ENCODE results near the gene PPP1R15B. TPM values are rescaled to one million over a fixed set of nuclear protein-coding genes. Genes with fewer than 3 reads are reported as not detected.
A peak's percentile ranks its signal among the peaks of the same experiment; 100 is the strongest.

The PPP1R15B gene
- total RNA-seq, 1 experiment from 2014 or later, result 45.9 TPM

GRCh38 chr1:204450461-204451257 is 39.0 kb upstream of the PPP1R15B start:
- no peak for TF ChIP-seq CTCF (conservative IDR thresholded peaks at IDR 0.05)
- H3K27ac Mint-ChIP-seq, result peak overlapping the region in 2 of 3 experiments; percentile 81 to 97; a peak in 4 of 7 replicates
- H2BK120ac ChIP-seq (ENCODE audit: low read depth, low read length, poor library complexity, severe bottlenecking), result no peak overlapping the region
- no peak overlapping the region; the same call in 1 of the 2 replicates for H3K14ac ChIP-seq (ENCODE audit: insufficient read depth, low read length)
- no peaks in the 10 kb centered on the region for H3K27me3 ChIP-seq (ENCODE audit: insufficient read depth, low read length)
- H2BK12ac ChIP-seq (ENCODE audit: insufficient read length, low read depth, low read length), result no peak overlapping the region
- no peak overlapping the region for H3K56ac ChIP-seq (ENCODE audit: insufficient read length, low read depth, low read length)
- H2BK5ac ChIP-seq (ENCODE audit: insufficient read length, low read length), result no peak overlapping the region
- no peaks in the 10 kb centered on the region for H3K23me2 ChIP-seq (ENCODE audit: insufficient read length, low read depth, low read length, poor library complexity, severe bottlenecking)
- peaks cover 7 to 22% (median 15%) of the 10 kb centered on the region in 3 experiments; a peak in 6 of 7 replicates for H3K36me3 Mint-ChIP-seq (ENCODE audit: insufficient read depth in 1 of 3, low read depth in 3 of 3)
- H4K8ac ChIP-seq (replicated peaks; ENCODE audit: insufficient read length, low read depth, low read length), result no peak overlapping the region
- H2BK15ac ChIP-seq (ENCODE audit: low read depth, low read length), result no peak overlapping the region
- H3K9me3 Mint-ChIP-seq, result no peaks in the 10 kb centered on the region
- no peak overlapping the region for H3K18ac ChIP-seq (ENCODE audit: insufficient read length, low read depth, low read length)
- no CpG with 5 or more reads among the region's 8 CpGs for WGBS (ENCODE audit: extremely low coverage, insufficient read length, low lambda C conversion rate)
- no peak overlapping the region for H3T11ph ChIP-seq (ENCODE audit: low read length)
- H3K4me1 Mint-ChIP-seq, result peaks cover 39 to 49% of the 10 kb centered on the region in 2 experiments
- no peaks in the 10 kb centered on the region for H3K9me3 ChIP-seq (ENCODE audit: control insufficient read depth, low read depth, low read length)
- H3K4me2 ChIP-seq (ENCODE audit: insufficient read depth, insufficient read length, low read length), result no peak overlapping the region
- peaks cover 8% of the 10 kb centered on the region; the same call in 1 of the 2 replicates for H3K4me1 ChIP-seq (ENCODE audit: insufficient read depth, low read length)
- no peak overlapping the region for H3K4ac ChIP-seq (ENCODE audit: low read depth, low read length)
- H2BK20ac ChIP-seq (ENCODE audit: low read depth, low read length, poor library complexity, severe bottlenecking), result no peak overlapping the region
- H3K23ac ChIP-seq (ENCODE audit: insufficient read length, low read depth, low read length), result no peak overlapping the region
- no peaks in the 10 kb centered on the region for H3K79me2 ChIP-seq (ENCODE audit: insufficient read depth, low read length)
- no peak overlapping the region for H3K27ac ChIP-seq (ENCODE audit: insufficient read length, low read depth, low read length)
- no peak overlapping the region for H2AK5ac ChIP-seq (ENCODE audit: insufficient read length, low read length)
- H4K20me1 ChIP-seq (ENCODE audit: control insufficient read depth, insufficient read depth, insufficient read length), result no peaks in the 10 kb centered on the region
- DNase-seq, result no peak
- no peak overlapping the region for H3K9ac ChIP-seq (ENCODE audit: extremely low read depth, insufficient read length, low read length)
- no peak overlapping the region for H4K5ac ChIP-seq (ENCODE audit: insufficient read length, low read depth, low read length)
- H4K91ac ChIP-seq (ENCODE audit: insufficient read length, low read depth, low read length), result no peak overlapping the region
- H3K79me1 ChIP-seq (ENCODE audit: insufficient read depth, low read depth, low read length, poor library complexity, severe bottlenecking), result no peaks in the 10 kb centered on the region
- no peaks in the 10 kb centered on the region for H3K27me3 Mint-ChIP-seq (ENCODE audit: low read depth)
- H3K4me3 Mint-ChIP-seq, result no peak overlapping the region
- no peak overlapping the region for H2AFZ ChIP-seq (ENCODE audit: low read length)
